Measurements from ENCODE around the gene GABRG3. TPM values are rescaled to one million over a fixed set of nuclear protein-coding genes. Genes with fewer than 3 reads are reported as not detected.

GABRG3 gene
- total RNA-seq, 1 experiment from 2014 or later, result not detected

- no peaks in the 10 kb centered on the region for H3K36me3 Mint-ChIP-seq (ENCODE audit: insufficient read depth, unreplicated experiment)
- H3K27me3 Mint-ChIP-seq (ENCODE audit: unreplicated experiment), result no peaks in the 10 kb centered on the region
- CTCF ChIA-PET, result no interaction called here
- BruUV-seq (replicated peaks), result no TSS peak
- no peaks in the 10 kb centered on the region for H3K4me1 Mint-ChIP-seq (ENCODE audit: low read depth, unreplicated experiment)
- H3K9me3 Mint-ChIP-seq (ENCODE audit: low read depth, unreplicated experiment), result no peaks in the 10 kb centered on the region
- intact Hi-C loops (cut with micrococcal nuclease; ENCODE audit: unreplicated experiment), result no loop called here
- no peak overlapping the region for H3K4me3 Mint-ChIP-seq (ENCODE audit: low read depth, unreplicated experiment)
- no peak for TF ChIP-seq CTCF (IDR thresholded peaks at IDR 0.05; ENCODE audit: unreplicated experiment)
- no peak overlapping the region for H3K27ac Mint-ChIP-seq (ENCODE audit: unreplicated experiment)
- DNase-seq, result no peak
Observed at GRCh38 chr15:27254801-27255200, 283.8 kb downstream of the GABRG3 start.

- TF ChIP-seq CTCF (IDR thresholded peaks at IDR 0.05; ENCODE audit: unreplicated experiment), result no peak
- no peak overlapping the region for H3K4me3 Mint-ChIP-seq (ENCODE audit: low read depth, unreplicated experiment)
- DNase-seq, result no peak
- no peaks in the 10 kb centered on the region for H3K27me3 Mint-ChIP-seq (ENCODE audit: unreplicated experiment)
- intact Hi-C loops (cut with micrococcal nuclease; ENCODE audit: unreplicated experiment), result no loop called here
- no TSS peak for BruUV-seq (replicated peaks)
- CTCF ChIA-PET, result no interaction called here
- H3K36me3 Mint-ChIP-seq (ENCODE audit: insufficient read depth, unreplicated experiment), result no peaks in the 10 kb centered on the region
- H3K9me3 Mint-ChIP-seq (ENCODE audit: low read depth, unreplicated experiment), result no peaks in the 10 kb centered on the region
- no peaks in the 10 kb centered on the region for H3K4me1 Mint-ChIP-seq (ENCODE audit: low read depth, unreplicated experiment)
- H3K27ac Mint-ChIP-seq (ENCODE audit: unreplicated experiment), result no peak overlapping the region
Observed at GRCh38 chr15:27256446-27256845, 285.5 kb downstream of the GABRG3 start.

- peaks cover 2% of the 10 kb centered on the region for H3K9me3 Mint-ChIP-seq (ENCODE audit: low read depth, unreplicated experiment)
- H3K36me3 Mint-ChIP-seq (ENCODE audit: insufficient read depth, unreplicated experiment), result no peaks in the 10 kb centered on the region
- no peaks in the 10 kb centered on the region for H3K4me1 Mint-ChIP-seq (ENCODE audit: low read depth, unreplicated experiment)
- no peaks in the 10 kb centered on the region for H3K27me3 Mint-ChIP-seq (ENCODE audit: unreplicated experiment)
- BruUV-seq (replicated peaks), result no TSS peak
- intact Hi-C loops (cut with micrococcal nuclease; ENCODE audit: unreplicated experiment), result no loop called here
- DNase-seq, result no peak
- no peak overlapping the region for H3K27ac Mint-ChIP-seq (ENCODE audit: unreplicated experiment)
- no peak for TF ChIP-seq CTCF (IDR thresholded peaks at IDR 0.05; ENCODE audit: unreplicated experiment)
- CTCF ChIA-PET, result no interaction called here
- H3K4me3 Mint-ChIP-seq (ENCODE audit: low read depth, unreplicated experiment), result no peak overlapping the region
Observed at GRCh38 chr15:27258287-27258686, 287.3 kb downstream of the GABRG3 start.

- H3K4me3 Mint-ChIP-seq (ENCODE audit: low read depth, unreplicated experiment), result no peak overlapping the region
- DNase-seq, result no peak
- intact Hi-C loops (cut with micrococcal nuclease; ENCODE audit: unreplicated experiment), result no loop called here
- no peaks in the 10 kb centered on the region for H3K4me1 Mint-ChIP-seq (ENCODE audit: low read depth, unreplicated experiment)
- no peak for TF ChIP-seq CTCF (IDR thresholded peaks at IDR 0.05; ENCODE audit: unreplicated experiment)
- no peaks in the 10 kb centered on the region for H3K36me3 Mint-ChIP-seq (ENCODE audit: insufficient read depth, unreplicated experiment)
- H3K9me3 Mint-ChIP-seq (ENCODE audit: low read depth, unreplicated experiment), result peaks cover 6% of the 10 kb centered on the region
- H3K27me3 Mint-ChIP-seq (ENCODE audit: unreplicated experiment), result no peaks in the 10 kb centered on the region
- H3K27ac Mint-ChIP-seq (ENCODE audit: unreplicated experiment), result no peak overlapping the region
- no TSS peak for BruUV-seq (replicated peaks)
- CTCF ChIA-PET, result no interaction called here
Observed at GRCh38 chr15:27260523-27260922, 289.5 kb downstream of the GABRG3 start.

GRCh38 chr15:27268923-27269322 is 297.9 kb downstream of the GABRG3 start:
- no peak overlapping the region for H3K27ac Mint-ChIP-seq (ENCODE audit: unreplicated experiment)
- no peaks in the 10 kb centered on the region for H3K27me3 Mint-ChIP-seq (ENCODE audit: unreplicated experiment)
- intact Hi-C loops (cut with micrococcal nuclease; ENCODE audit: unreplicated experiment), result no loop called here
- CTCF ChIA-PET, result no interaction called here
- no peak for DNase-seq
- H3K4me3 Mint-ChIP-seq (ENCODE audit: low read depth, unreplicated experiment), result no peak overlapping the region
- H3K4me1 Mint-ChIP-seq (ENCODE audit: low read depth, unreplicated experiment), result no peaks in the 10 kb centered on the region
- TF ChIP-seq CTCF (IDR thresholded peaks at IDR 0.05; ENCODE audit: unreplicated experiment), result no peak
- peaks cover 4% of the 10 kb centered on the region for H3K36me3 Mint-ChIP-seq (ENCODE audit: insufficient read depth, unreplicated experiment)
- peaks cover 12% of the 10 kb centered on the region for H3K9me3 Mint-ChIP-seq (ENCODE audit: low read depth, unreplicated experiment)
- no TSS peak for BruUV-seq (replicated peaks)

All from Calu3 (cell line).